PFSK-1 (cell line): ENCODE results near the gene TMC3.

ENCODE experiments used
- FOXP2 ChIP-seq: optimal IDR thresholded peaks from 2 replicates; pipeline ENCODE3; 2011; ENCODE audit warnings: borderline replicate concordance, control low read depth, inconsistent platforms; ENCODE audit not compliant: insufficient read depth; ENCODE audit errors: extremely low read length, extremely low read depth
- POLR2AphosphoS5 ChIP-seq: IDR thresholded peaks from 2 replicates; pipeline ENCODE4 v1.6.1; 2012; ENCODE audit warnings: low read depth, mild to moderate bottlenecking, control low read depth, low read length, moderate library complexity
- REST ChIP-seq, 2 experiments: IDR thresholded peaks; 2 replicates each; pipeline versions ENCODE4 v1.6.1 to v1.8.0; 2011 to 2012; ENCODE audit warnings: low read depth in 2 of 2, low read length in 2 of 2, control low read depth in 1 of 2, inconsistent platforms in 1 of 2, mild to moderate bottlenecking in 1 of 2, moderate library complexity in 1 of 2; ENCODE audit not compliant: insufficient read depth in 1 of 2
- SIN3A ChIP-seq: IDR thresholded peaks from 2 replicates; pipeline ENCODE4 v1.6.1; 2012; ENCODE audit warnings: mild to moderate bottlenecking, low read length, moderate library complexity, borderline replicate concordance; ENCODE audit not compliant: insufficient read depth
- TAF1 ChIP-seq: IDR thresholded peaks from 2 replicates; pipeline ENCODE4 v1.6.1; 2012; ENCODE audit warnings: low read length, control low read depth, borderline replicate concordance; ENCODE audit not compliant: insufficient read depth

GRCh38 chr15:81388436-81388770, 14.4 kb upstream of the TMC3 start:
- TF ChIP-seq SIN3A, result no peak
- TF ChIP-seq POLR2AphosphoS5, result no peak
- TF ChIP-seq FOXP2, result no peak
- TF ChIP-seq REST (IDR thresholded peaks at IDR 0.05; ENCODE audit: insufficient read depth in 1 of 2, low read depth in 2 of 2, low read length in 2 of 2), result no peak
- TF ChIP-seq TAF1, result no peak
